Muscle layer of colon (tissue), 2 donors: ENCODE data around the gene BRCA2.

Source experiments
- H3K27ac ChIP-seq: one replicate; pipeline ENCODE4 v1.7.0; 2013; ENCODE audit warnings: low read depth, mild to moderate bottlenecking, low read length, moderate library complexity
- H3K27me3 ChIP-seq, 2 donors: one replicate each; pipeline ENCODE4 v1.7.0; 2013; ENCODE audit warnings: low read length in 2 of 2, mild to moderate bottlenecking in 2 of 2; ENCODE audit not compliant: insufficient read depth in 2 of 2, control insufficient read depth in 1 of 2
- H3K36me3 ChIP-seq: one replicate; pipeline ENCODE4 v1.7.0; 2013; ENCODE audit warnings: mild to moderate bottlenecking, low read length; ENCODE audit not compliant: insufficient read depth
- H3K4me1 ChIP-seq: one replicate; pipeline ENCODE4 v1.7.0; 2013; ENCODE audit warnings: mild to moderate bottlenecking, low read length; ENCODE audit not compliant: insufficient read depth
- H3K4me3 ChIP-seq, 2 donors: one replicate each; pipeline ENCODE4 v1.7.0; 2013; ENCODE audit warnings: low read length in 2 of 2, low read depth in 1 of 2, mild to moderate bottlenecking in 1 of 2, moderate library complexity in 1 of 2
- H3K9ac ChIP-seq: one replicate; pipeline ENCODE4 v1.7.0; 2013; ENCODE audit warnings: low read length
- H3K9me3 ChIP-seq: one replicate; pipeline ENCODE4 v1.7.0; 2013; ENCODE audit warnings: mild to moderate bottlenecking, low read length
- donor health status: abdominal sarcoma.
- donor health status: Adenocarcinoma of cecum.

The BRCA2 gene

DNA sequence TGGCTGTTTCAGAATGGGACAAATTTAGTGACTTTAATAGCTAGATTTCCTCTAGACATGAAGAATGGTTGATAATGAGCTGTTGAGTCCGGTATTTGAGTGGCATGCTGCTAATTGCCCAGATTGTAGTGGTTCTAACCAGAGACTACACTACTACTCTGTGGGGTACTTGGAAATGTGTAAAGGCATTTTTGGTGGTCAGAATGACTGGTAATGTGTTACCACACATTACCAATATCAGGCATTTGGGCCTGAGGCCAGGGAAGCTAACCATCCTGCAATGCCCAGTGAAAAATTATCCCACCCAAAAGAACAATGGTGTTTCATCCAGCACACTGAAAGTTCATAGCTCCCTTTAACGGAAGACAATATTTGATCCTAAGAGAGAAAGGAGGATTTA, 130.2 kb downstream of the BRCA2 start:
- Histone ChIP-seq H3K4me3 (no peak overlapping the region), H3K27ac (no peak overlapping the region), H3K36me3 (no peaks in the 10 kb centered on the region), H3K27me3 (no peaks in the 10 kb centered on the region), H3K9ac (no peak overlapping the region), H3K4me1 (no peaks in the 10 kb centered on the region), H3K9me3 (no peaks in the 10 kb centered on the region)

DNA sequence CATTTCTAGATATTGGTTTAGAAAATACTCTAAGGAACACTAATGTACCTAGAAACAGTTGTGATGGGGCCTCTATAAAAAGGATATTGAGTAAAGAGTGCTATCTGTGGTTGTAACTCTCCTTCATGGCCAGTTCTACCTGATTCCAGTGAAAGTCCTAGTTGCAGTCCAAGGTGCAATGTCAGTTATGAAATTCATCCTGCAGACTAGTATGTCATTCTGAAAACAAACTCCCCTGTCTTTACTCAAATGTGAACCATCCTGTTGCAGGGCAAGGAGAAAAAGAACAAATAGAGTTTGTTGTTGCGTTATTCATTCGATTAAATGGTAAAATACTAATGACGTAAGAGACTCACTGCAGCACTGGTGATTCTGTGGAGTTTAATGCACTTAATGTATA, 130.9 kb downstream of the BRCA2 start:
- Histone ChIP-seq H3K9ac (no peak overlapping the region), H3K27ac (no peak overlapping the region), H3K9me3 (no peaks in the 10 kb centered on the region), H3K4me3 (no peak overlapping the region), H3K27me3 (no peaks in the 10 kb centered on the region), H3K4me1 (no peaks in the 10 kb centered on the region), H3K36me3 (no peaks in the 10 kb centered on the region)

DNA sequence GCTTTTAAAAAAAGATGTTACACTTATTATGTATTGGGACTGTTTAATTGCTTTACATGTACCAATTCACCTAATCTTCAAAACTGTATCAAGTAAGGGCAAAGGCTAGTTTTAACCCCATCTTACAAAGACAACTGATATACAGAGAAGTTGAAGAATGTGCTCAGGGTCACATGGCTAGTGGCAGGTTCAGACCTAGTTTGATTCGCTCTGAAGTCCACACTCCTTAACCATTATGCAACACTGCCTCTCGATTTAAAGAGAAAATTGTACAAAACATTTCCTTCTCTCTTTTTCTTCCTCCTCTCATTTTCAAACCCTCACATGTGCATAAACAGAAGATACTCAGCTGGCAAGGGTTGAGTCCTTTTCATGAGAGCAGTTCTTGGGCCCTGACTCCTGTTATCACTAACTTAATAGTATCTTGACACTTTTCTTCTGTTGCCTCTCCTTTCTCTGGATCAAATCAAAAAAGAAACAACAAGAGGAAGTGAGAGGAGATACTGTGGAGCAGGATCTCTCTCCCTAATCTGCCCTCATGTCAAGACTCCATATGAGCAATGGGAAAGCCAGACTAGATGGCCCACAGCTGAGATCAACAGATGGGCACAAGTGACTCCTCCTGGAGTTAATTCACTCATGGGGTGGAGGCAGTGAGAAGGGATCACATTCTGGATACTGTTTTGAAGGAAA, 131.6 kb downstream of the BRCA2 start:
- no peak overlapping the region for H3K27ac ChIP-seq
- no peaks in the 10 kb centered on the region for H3K9me3 ChIP-seq
- H3K9ac ChIP-seq, result no peak overlapping the region
- no peak overlapping the region for H3K4me3 ChIP-seq
- no peaks in the 10 kb centered on the region for H3K36me3 ChIP-seq
- H3K4me1 ChIP-seq, result no peaks in the 10 kb centered on the region
- H3K27me3 ChIP-seq, result no peaks in the 10 kb centered on the region

DNA sequence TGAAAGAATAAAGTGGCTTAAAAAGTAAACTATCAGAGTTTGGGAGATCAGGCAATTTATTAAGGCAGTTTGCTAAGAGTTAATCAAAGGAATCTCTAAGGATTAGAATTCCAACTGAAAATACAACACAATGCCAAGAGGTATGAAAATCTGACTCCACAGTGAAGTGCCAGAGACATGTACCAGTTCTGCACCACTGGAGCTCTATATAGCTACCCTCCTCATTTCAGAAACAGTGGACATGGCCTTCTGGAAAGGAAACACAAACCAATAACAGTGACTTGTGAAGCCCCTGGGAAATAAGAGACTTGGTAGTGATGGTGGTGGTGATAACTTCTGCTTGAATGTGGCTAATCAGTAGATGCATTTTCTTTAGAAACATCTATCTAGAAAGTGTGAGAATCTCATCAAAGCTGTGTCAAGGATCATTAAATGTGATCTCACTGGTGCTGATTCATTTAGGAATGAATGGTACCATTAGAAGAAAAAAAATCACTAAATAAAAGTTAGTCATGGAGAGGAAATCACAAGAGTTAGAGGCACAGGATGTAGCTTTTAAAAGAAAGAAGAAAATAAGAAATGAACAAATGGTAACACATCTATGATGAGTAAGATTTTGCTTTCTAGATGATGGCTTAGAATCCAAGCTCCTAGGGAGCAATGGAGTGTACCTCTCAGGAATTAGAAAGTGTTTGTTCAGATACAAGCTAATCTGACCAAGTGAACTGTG, 132.8 kb downstream of the BRCA2 start:
- no peaks in the 10 kb centered on the region for H3K36me3 ChIP-seq
- H3K4me3 ChIP-seq, result no peak overlapping the region
- no peaks in the 10 kb centered on the region for H3K4me1 ChIP-seq
- no peaks in the 10 kb centered on the region for H3K27me3 ChIP-seq
- no peaks in the 10 kb centered on the region for H3K9me3 ChIP-seq
- H3K9ac ChIP-seq, result no peak overlapping the region
- no peak overlapping the region for H3K27ac ChIP-seq

DNA sequence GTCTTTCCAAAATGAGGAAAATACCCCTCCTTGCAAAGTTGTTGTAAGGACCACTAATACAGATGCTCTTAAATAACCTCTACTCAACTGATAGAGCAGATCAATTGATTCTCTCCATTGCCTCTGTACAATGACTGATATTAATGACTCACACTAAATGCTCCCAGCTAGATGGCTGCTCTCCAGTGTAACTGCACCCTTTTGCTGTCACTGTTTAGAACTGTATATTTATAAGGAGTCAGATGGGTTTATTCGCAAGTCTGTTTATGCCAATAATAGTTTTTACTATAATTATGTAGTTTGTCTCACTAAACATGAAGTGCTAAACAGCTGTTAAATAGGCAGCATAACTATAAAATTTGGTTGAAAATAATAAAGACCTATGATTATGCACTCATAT, 133.7 kb downstream of the BRCA2 start:
- H3K4me1 ChIP-seq, result no peaks in the 10 kb centered on the region
- H3K27ac ChIP-seq, result no peak overlapping the region
- no peaks in the 10 kb centered on the region for H3K36me3 ChIP-seq
- no peak overlapping the region for H3K9ac ChIP-seq
- no peaks in the 10 kb centered on the region for H3K27me3 ChIP-seq
- H3K9me3 ChIP-seq, result no peaks in the 10 kb centered on the region
- no peak overlapping the region for H3K4me3 ChIP-seq
